GM23338 (cell line): Measurements from ENCODE around the gene SPATC1L. TPM values are rescaled to one million over a fixed set of nuclear protein-coding genes. Genes with fewer than 3 reads are reported as not detected.
A peak's percentile ranks its signal among the peaks of the same experiment; 100 is the strongest.

Experiments used
- ATAC-seq: fragments of 200-7000 bp; cut with Tn5 transposase; 3 replicates; pipeline ENCODE4 v1.9.1; 2020
- DNase-seq: peaks from one replicate; pipeline ENCODE4 v3.0.0-alpha.2; 2015; ENCODE audit warnings: low spot score
- H2AFZ ChIP-seq: fragments of 200-600 bp; sonication (generic); 2 replicates; pipeline ENCODE4 v1.8.0; 2016; ENCODE audit warnings: antibody characterized with exemption, mild to moderate bottlenecking, moderate library complexity
- H3F3A ChIP-seq: fragments of 200-600 bp; sonication (generic); replicated peaks from 2 replicates; pipeline ENCODE4 v1.8.0; 2017; ENCODE audit warnings: antibody characterized with exemption, mixed run types, low read depth
- H3K27ac ChIP-seq: fragments of 200-600 bp; sonication (generic); 2 replicates; pipeline ENCODE4 v1.6.1; 2016; ENCODE audit warnings: low read depth
- H3K27me3 ChIP-seq: fragments of 200-600 bp; sonication (generic); 2 replicates; pipeline ENCODE4 v1.8.0; 2016; ENCODE audit warnings: mild to moderate bottlenecking, mixed run types, moderate library complexity; ENCODE audit not compliant: insufficient read depth
- H3K36me3 ChIP-seq: fragments of 200-600 bp; sonication (generic); 2 replicates; pipeline ENCODE4 v1.8.0; 2016; ENCODE audit warnings: mild to moderate bottlenecking; ENCODE audit not compliant: insufficient read depth
- H3K4me1 ChIP-seq: fragments of 200-600 bp; sonication (generic); 2 replicates; pipeline ENCODE4 v1.8.0; 2016; ENCODE audit warnings: mild to moderate bottlenecking, moderate library complexity; ENCODE audit not compliant: insufficient read depth
- H3K4me2 ChIP-seq: fragments of 200-600 bp; sonication (generic); 2 replicates; pipeline ENCODE4 v1.7.1; 2017; ENCODE audit warnings: mixed run types
- H3K4me3 ChIP-seq: fragments of 200-600 bp; sonication (generic); 2 replicates; pipeline ENCODE4 v1.6.1; 2016; ENCODE audit warnings: mixed run types
- H3K79me2 ChIP-seq: fragments of 200-600 bp; sonication (generic); replicated peaks from 2 replicates; pipeline ENCODE4 v1.8.0; 2017; ENCODE audit warnings: mild to moderate bottlenecking; ENCODE audit not compliant: insufficient read depth
- H3K9me2 ChIP-seq: fragments of 200-600 bp; sonication (generic); 2 replicates; pipeline ENCODE4 v1.8.0; 2017; ENCODE audit not compliant: insufficient read depth
- H4K20me1 ChIP-seq: fragments of 200-600 bp; sonication (generic); replicated peaks from 2 replicates; pipeline ENCODE4 v1.8.0; 2017; ENCODE audit warnings: mild to moderate bottlenecking; ENCODE audit not compliant: insufficient read depth
- H3K27ac Mint-ChIP-seq: 2 replicates; pipeline ENCODE4 v1.8.0; 2020; ENCODE audit warnings: inconsistent platforms, mild to moderate bottlenecking, moderate library complexity, mixed read lengths
- H3K27me3 Mint-ChIP-seq: 3 replicates; pipeline ENCODE4 v1.8.0; 2022; ENCODE audit warnings: low read depth, mild to moderate bottlenecking, moderate library complexity, mixed read lengths, inconsistent platforms; ENCODE audit not compliant: insufficient read depth, poor library complexity
- H3K36me3 Mint-ChIP-seq: 3 replicates; pipeline ENCODE4 v1.8.0; 2021; ENCODE audit warnings: low read depth, mild to moderate bottlenecking, inconsistent platforms, moderate library complexity, mixed read lengths
- H3K4me1 Mint-ChIP-seq: 3 replicates; pipeline ENCODE4 v1.8.0; 2020; ENCODE audit warnings: mild to moderate bottlenecking, inconsistent platforms, mixed read lengths
- H3K4me3 Mint-ChIP-seq: 3 replicates; pipeline ENCODE4 v1.8.0; 2021; ENCODE audit warnings: moderate library complexity, mild to moderate bottlenecking, inconsistent platforms, mixed read lengths
- H3K9me3 Mint-ChIP-seq: 3 replicates; pipeline ENCODE4 v1.8.0; 2020; ENCODE audit warnings: moderate library complexity, mild to moderate bottlenecking, inconsistent platforms, mixed read lengths
- CREB1 ChIP-seq: fragments of 250-450 bp; sonication (Bioruptor Pico); IDR thresholded peaks from 2 replicates; pipeline ENCODE4 v1.5.0; 2020; ENCODE audit warnings: low read depth, mild to moderate bottlenecking, moderate library complexity
- ETS1 ChIP-seq: IDR thresholded peaks from 2 replicates; pipeline ENCODE4 v1.6.1; 2016; ENCODE audit warnings: antibody characterized with exemption
- EZH2 ChIP-seq: fragments of 200-600 bp; sonication (generic); IDR thresholded peaks from one replicate; pipeline ENCODE4 v1.8.0; 2017; ENCODE audit warnings: antibody characterized with exemption, mild to moderate bottlenecking, low read depth; ENCODE audit not compliant: unreplicated experiment
- EZH2phosphoT487 ChIP-seq: fragments of 200-600 bp; sonication (generic); IDR thresholded peaks from one replicate; pipeline ENCODE4 v1.8.1; 2018; ENCODE audit warnings: antibody characterized with exemption; ENCODE audit not compliant: unreplicated experiment
- JUNB ChIP-seq: IDR thresholded peaks from one replicate; pipeline ENCODE4 v1.6.1; 2016; ENCODE audit warnings: antibody characterized with exemption; ENCODE audit not compliant: unreplicated experiment
- NANOG ChIP-seq: IDR thresholded peaks from 2 replicates; pipeline ENCODE4 v1.6.1; 2016; ENCODE audit warnings: antibody characterized with exemption, borderline replicate concordance
- POLR2AphosphoS5 ChIP-seq: IDR thresholded peaks from 2 replicates; pipeline ENCODE4 v1.6.1; 2016; ENCODE audit warnings: antibody characterized with exemption, low read depth
- REST ChIP-seq: IDR thresholded peaks from one replicate; pipeline ENCODE4 v1.6.1; 2018; ENCODE audit warnings: antibody characterized with exemption; ENCODE audit not compliant: unreplicated experiment
- STAT1 ChIP-seq: IDR thresholded peaks from one replicate; pipeline ENCODE4 v1.6.1; 2016; ENCODE audit warnings: antibody characterized with exemption; ENCODE audit not compliant: unreplicated experiment
- ZNF114 ChIP-seq: fragments of 250-450 bp; sonication (Bioruptor Pico); IDR thresholded peaks from 2 replicates; pipeline ENCODE4 v1.5.0; 2020; ENCODE audit warnings: mild to moderate bottlenecking, moderate library complexity
- ZNF331 ChIP-seq: fragments of 250-450 bp; sonication (Bioruptor Pico); IDR thresholded peaks from 2 replicates; pipeline ENCODE4 v1.5.0; 2020; ENCODE audit warnings: low read depth, mild to moderate bottlenecking, moderate library complexity
- polyA plus RNA-seq: library from polyadenylated mRNA; unstranded; fragments of >200 nt; fragmentation: Nextera tagmentation; extraction: Ambion mirVana; gene quantifications from 2 replicates; pipeline ENCODE4 v1.2.1, GENCODE V29; 2016
- total RNA-seq: library from RNA; depleted of rRNA; stranded (reverse); fragments of >200 nt; shearing (Covaris generic); gene quantifications from 2 replicates; pipeline ENCODE4 v1.2.3, GENCODE V29; 2014
- TF ChIP-seq, protein P1 (sequence below): fragments of 250-450 bp; sonication (Bioruptor Pico); IDR thresholded peaks from 2 replicates; pipeline ENCODE4 v1.5.0; 2020; ENCODE audit warnings: mild to moderate bottlenecking, moderate library complexity
- TF ChIP-seq, protein P2 (sequence below), 2 experiments: fragments of 200-600 bp in 1 of 2; sonication (generic) in 1 of 2; conservative IDR thresholded peaks; 2 replicates each; pipeline versions ENCODE4 v1.5.1 to v1.6.1; 2016 to 2017; ENCODE audit warnings: antibody characterized with exemption in 2 of 2, low read depth in 2 of 2, mild to moderate bottlenecking in 2 of 2, moderate library complexity in 1 of 2

SPATC1L gene
- total and polyA plus RNA-seq, 2 experiments from 2014 or later, result 37.6 to 70.2 TPM

DNA sequence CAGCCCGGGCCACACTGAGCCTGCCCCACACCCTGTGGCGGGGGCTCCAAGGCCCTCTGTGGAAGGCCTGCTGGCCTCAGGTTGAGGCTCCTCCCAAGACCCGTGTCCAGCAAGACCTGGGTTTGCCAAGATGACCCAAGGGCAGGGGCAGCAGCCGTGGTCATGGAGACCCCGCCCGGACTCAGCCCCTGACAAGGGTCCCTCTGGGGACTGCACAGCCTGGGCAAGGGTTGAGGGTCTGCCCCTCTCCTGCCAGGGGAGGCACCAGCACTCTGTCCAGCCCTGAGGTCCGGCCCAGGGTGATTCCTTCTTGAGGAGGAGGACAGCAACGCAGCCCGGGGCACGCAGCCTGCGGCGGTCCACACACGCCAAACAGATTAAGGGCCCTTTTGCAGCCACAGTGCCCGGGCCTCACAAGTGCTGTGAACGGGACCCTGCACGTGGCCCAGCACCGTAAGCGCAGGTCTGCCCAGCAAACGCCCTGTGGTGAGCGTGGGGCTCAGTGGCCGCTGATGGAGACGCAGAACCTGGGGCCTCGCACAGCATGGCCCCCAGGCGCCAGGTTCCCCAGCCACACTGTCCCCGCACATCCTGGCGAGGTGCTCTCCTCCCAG, 3.4 kb downstream of the SPATC1L start:
- Histone ChIP-seq H3K4me3 (no peak overlapping the region), H3K4me1 (peaks cover 8% of the 10 kb centered on the region; the same call in 1 of the 2 replicates), H3K9me2 (no peaks in the 10 kb centered on the region), H3K36me3 (no peaks in the 10 kb centered on the region), H3F3A (no peaks in the 10 kb centered on the region), H3K79me2 (peaks cover 44% of the 10 kb centered on the region), H2AFZ (no peak overlapping the region), H4K20me1 (0 out of 2 replicates have a peak, but pooled peaks cover 8% of the 10 kb centered on the region), H3K27ac (peak overlapping the region; percentile 63; the same call in 1 of the 2 replicates), H3K27me3 (no peaks in the 10 kb centered on the region), H3K4me2 (no peak overlapping the region)
- Mint-ChIP-seq H3K27ac (no peak overlapping the region), H3K4me1 (peaks cover 20% of the 10 kb centered on the region), H3K4me3 (no peak overlapping the region), H3K27me3 (peaks cover 5% of the 10 kb centered on the region), H3K9me3 (peaks cover 8% of the 10 kb centered on the region; the same call in 1 of the 3 replicates), H3K36me3 (peaks cover 19% of the 10 kb centered on the region)
- ATAC-seq (no peak), DNase-seq (no peak)
- TF ChIP-seq STAT1, result no peak
- TF ChIP-seq NANOG, result no peak
- TF ChIP-seq EZH2phosphoT487, result no peak
- TF ChIP-seq, protein P1, sequence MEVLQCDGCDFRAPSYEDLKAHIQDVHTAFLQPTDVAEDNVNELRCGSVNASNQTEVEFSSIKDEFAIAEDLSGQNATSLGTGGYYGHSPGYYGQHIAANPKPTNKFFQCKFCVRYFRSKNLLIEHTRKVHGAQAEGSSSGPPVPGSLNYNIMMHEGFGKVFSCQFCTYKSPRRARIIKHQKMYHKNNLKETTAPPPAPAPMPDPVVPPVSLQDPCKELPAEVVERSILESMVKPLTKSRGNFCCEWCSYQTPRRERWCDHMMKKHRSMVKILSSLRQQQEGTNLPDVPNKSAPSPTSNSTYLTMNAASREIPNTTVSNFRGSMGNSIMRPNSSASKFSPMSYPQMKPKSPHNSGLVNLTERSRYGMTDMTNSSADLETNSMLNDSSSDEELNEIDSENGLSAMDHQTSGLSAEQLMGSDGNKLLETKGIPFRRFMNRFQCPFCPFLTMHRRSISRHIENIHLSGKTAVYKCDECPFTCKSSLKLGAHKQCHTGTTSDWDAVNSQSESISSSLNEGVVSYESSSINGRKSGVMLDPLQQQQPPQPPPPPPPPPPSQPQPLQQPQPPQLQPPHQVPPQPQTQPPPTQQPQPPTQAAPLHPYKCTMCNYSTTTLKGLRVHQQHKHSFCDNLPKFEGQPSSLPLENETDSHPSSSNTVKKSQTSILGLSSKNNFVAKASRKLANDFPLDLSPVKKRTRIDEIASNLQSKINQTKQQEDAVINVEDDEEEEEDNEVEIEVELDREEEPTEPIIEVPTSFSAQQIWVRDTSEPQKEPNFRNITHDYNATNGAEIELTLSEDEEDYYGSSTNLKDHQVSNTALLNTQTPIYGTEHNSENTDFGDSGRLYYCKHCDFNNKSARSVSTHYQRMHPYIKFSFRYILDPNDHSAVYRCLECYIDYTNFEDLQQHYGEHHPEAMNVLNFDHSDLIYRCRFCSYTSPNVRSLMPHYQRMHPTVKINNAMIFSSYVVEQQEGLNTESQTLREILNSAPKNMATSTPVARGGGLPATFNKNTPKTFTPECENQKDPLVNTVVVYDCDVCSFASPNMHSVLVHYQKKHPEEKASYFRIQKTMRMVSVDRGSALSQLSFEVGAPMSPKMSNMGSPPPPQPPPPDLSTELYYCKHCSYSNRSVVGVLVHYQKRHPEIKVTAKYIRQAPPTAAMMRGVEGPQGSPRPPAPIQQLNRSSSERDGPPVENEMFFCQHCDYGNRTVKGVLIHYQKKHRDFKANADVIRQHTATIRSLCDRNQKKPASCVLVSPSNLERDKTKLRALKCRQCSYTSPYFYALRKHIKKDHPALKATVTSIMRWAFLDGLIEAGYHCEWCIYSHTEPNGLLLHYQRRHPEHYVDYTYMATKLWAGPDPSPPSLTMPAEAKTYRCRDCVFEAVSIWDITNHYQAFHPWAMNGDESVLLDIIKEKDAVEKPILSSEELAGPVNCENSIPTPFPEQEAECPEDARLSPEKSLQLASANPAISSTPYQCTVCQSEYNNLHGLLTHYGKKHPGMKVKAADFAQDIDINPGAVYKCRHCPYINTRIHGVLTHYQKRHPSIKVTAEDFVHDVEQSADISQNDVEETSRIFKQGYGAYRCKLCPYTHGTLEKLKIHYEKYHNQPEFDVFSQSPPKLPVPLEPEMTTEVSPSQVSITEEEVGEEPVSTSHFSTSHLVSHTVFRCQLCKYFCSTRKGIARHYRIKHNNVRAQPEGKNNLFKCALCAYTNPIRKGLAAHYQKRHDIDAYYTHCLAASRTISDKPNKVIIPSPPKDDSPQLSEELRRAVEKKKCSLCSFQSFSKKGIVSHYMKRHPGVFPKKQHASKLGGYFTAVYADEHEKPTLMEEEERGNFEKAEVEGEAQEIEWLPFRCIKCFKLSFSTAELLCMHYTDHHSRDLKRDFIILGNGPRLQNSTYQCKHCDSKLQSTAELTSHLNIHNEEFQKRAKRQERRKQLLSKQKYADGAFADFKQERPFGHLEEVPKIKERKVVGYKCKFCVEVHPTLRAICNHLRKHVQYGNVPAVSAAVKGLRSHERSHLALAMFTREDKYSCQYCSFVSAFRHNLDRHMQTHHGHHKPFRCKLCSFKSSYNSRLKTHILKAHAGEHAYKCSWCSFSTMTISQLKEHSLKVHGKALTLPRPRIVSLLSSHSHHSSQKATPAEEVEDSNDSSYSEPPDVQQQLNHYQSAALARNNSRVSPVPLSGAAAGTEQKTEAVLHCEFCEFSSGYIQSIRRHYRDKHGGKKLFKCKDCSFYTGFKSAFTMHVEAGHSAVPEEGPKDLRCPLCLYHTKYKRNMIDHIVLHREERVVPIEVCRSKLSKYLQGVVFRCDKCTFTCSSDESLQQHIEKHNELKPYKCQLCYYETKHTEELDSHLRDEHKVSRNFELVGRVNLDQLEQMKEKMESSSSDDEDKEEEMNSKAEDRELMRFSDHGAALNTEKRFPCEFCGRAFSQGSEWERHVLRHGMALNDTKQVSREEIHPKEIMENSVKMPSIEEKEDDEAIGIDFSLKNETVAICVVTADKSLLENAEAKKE (CRISPR knock-in tag), result no peak
- TF ChIP-seq JUNB, result no peak
- TF ChIP-seq, protein P2, sequence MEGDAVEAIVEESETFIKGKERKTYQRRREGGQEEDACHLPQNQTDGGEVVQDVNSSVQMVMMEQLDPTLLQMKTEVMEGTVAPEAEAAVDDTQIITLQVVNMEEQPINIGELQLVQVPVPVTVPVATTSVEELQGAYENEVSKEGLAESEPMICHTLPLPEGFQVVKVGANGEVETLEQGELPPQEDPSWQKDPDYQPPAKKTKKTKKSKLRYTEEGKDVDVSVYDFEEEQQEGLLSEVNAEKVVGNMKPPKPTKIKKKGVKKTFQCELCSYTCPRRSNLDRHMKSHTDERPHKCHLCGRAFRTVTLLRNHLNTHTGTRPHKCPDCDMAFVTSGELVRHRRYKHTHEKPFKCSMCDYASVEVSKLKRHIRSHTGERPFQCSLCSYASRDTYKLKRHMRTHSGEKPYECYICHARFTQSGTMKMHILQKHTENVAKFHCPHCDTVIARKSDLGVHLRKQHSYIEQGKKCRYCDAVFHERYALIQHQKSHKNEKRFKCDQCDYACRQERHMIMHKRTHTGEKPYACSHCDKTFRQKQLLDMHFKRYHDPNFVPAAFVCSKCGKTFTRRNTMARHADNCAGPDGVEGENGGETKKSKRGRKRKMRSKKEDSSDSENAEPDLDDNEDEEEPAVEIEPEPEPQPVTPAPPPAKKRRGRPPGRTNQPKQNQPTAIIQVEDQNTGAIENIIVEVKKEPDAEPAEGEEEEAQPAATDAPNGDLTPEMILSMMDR (conservative IDR thresholded peaks at IDR 0.05; ENCODE audit: low read depth in 2 of 2), result no peak
- TF ChIP-seq REST, result no peak
- no peak for TF ChIP-seq POLR2AphosphoS5
- TF ChIP-seq ETS1, result no peak
- TF ChIP-seq ZNF331 (CRISPR knock-in tag), result no peak
- no peak for TF ChIP-seq ZNF114 (CRISPR knock-in tag)
- no peak for TF ChIP-seq CREB1 (CRISPR knock-in tag)
- no peak for TF ChIP-seq EZH2
